H1 (cell line): ENCODE results near the gene CC2D1B. TPM values are rescaled to one million over a fixed set of nuclear protein-coding genes. Genes with fewer than 3 reads are reported as not detected.

Source experiments
- CTCF ChIA-PET: fragments of 300-600 bp; sonication (Branson Sonifier 250); formaldehyde crosslinking; loops from one replicate; lab custom pipeline; 2021; ENCODE audit not compliant: partially characterized antibody; lab: Charles Lee
- POLR2A ChIA-PET: fragments of 300-600 bp; sonication (Branson Sonifier 250); formaldehyde crosslinking; loops from one replicate; lab custom pipeline; 2021; ENCODE audit warnings: inconsistent platforms; ENCODE audit not compliant: partially characterized antibody; lab: Charles Lee
- DNase-seq, 2 experiments: peaks; one replicate each; pipeline versions ENCODE4 v3.0.0 to v3.0.0-alpha.2; 2010 to 2022; ENCODE audit warnings: low spot score in 2 of 2, low read depth in 1 of 2, mixed read lengths in 1 of 2
- FAIRE-seq: peaks from 2 replicates; lab custom pipeline; 2011; peaks lifted over from hg19 to GRCh38; lab: Jason Lieb, UNC
- H2AFZ ChIP-seq: 2 replicates; pipeline ENCODE4 v1.8.1; 2012; ENCODE audit warnings: low read length, inconsistent platforms
- H2AK5ac ChIP-seq: 2 replicates; pipeline ENCODE4 v1.6.1; 2013; ENCODE audit warnings: low read depth, low read length
- H2BK120ac ChIP-seq: replicated peaks from 2 replicates; pipeline ENCODE3; 2013; ENCODE audit warnings: low read depth, low read length, inconsistent platforms
- H2BK12ac ChIP-seq: 2 replicates; pipeline ENCODE4 v1.6.1; 2013; ENCODE audit warnings: low read depth, low read length
- H2BK15ac ChIP-seq: 2 replicates; pipeline ENCODE4 v1.6.1; 2013; ENCODE audit warnings: low read length
- H2BK20ac ChIP-seq: 2 replicates; pipeline ENCODE4 v1.6.1; 2013; ENCODE audit warnings: low read length
- H2BK5ac ChIP-seq: 2 replicates; pipeline ENCODE4 v1.6.1; 2013; ENCODE audit warnings: low read depth, low read length
- H3K14ac ChIP-seq: 2 replicates; pipeline ENCODE4 v1.6.1; 2013; ENCODE audit warnings: inconsistent platforms; ENCODE audit not compliant: insufficient read length
- H3K18ac ChIP-seq: 2 replicates; pipeline ENCODE4 v1.6.1; 2013; ENCODE audit warnings: low read length; ENCODE audit errors: extremely low read depth
- H3K23ac ChIP-seq: 2 replicates; pipeline ENCODE4 v1.6.1; 2013; ENCODE audit warnings: inconsistent platforms; ENCODE audit not compliant: insufficient read length
- H3K23me2 ChIP-seq: 2 replicates; pipeline ENCODE4 v1.6.1; 2013; ENCODE audit warnings: low read depth, low read length
- H3K27ac ChIP-seq: 2 replicates; pipeline ENCODE4 v1.6.1; 2011; ENCODE audit warnings: low read depth, low read length, inconsistent platforms
- H3K27me3 ChIP-seq, 4 experiments: replicated peaks in 1 of 4; 1 replicate in 1 of 4; 2 replicates in 3 of 4; pipeline versions ENCODE4 v1.6.1 to v1.8.1; 2011 to 2013; ENCODE audit warnings: low read length in 3 of 4, mild to moderate bottlenecking in 3 of 4, inconsistent platforms in 2 of 4, mixed read lengths in 2 of 4, moderate library complexity in 1 of 4; ENCODE audit not compliant: control insufficient read depth in 3 of 4, insufficient read depth in 3 of 4; ENCODE audit errors: extremely low read depth in 1 of 4
- H3K36me3 ChIP-seq, 4 experiments: 2 replicates each; pipeline versions ENCODE4 v1.6.1 to v1.8.1; 2011 to 2013; ENCODE audit warnings: mild to moderate bottlenecking in 4 of 4, low read length in 3 of 4, moderate library complexity in 2 of 4, control low read depth in 1 of 4, inconsistent platforms in 1 of 4; ENCODE audit not compliant: insufficient read depth in 4 of 4, control insufficient read depth in 2 of 4
- H3K4ac ChIP-seq: replicated peaks from 2 replicates; pipeline ENCODE3; 2013; ENCODE audit warnings: low read length, low read depth, mixed read lengths, inconsistent platforms; ENCODE audit not compliant: insufficient read length
- H3K4me1 ChIP-seq, 4 experiments: replicated peaks in 1 of 4; 1 replicate in 1 of 4; 2 replicates in 3 of 4; pipeline versions ENCODE4 v1.6.1 to v1.8.1; 2011 to 2013; ENCODE audit warnings: low read length in 3 of 4, inconsistent platforms in 2 of 4, mixed read lengths in 1 of 4; ENCODE audit not compliant: insufficient read depth in 4 of 4, control insufficient read depth in 3 of 4
- H3K4me2 ChIP-seq, 2 experiments: 2 replicates each; pipeline versions ENCODE4 v1.6.1 to v1.8.1; 2011 to 2013; ENCODE audit warnings: low read depth in 2 of 2, low read length in 2 of 2, control low read depth in 1 of 2, inconsistent platforms in 1 of 2, mild to moderate bottlenecking in 1 of 2; ENCODE audit not compliant: insufficient read depth in 1 of 2
- H3K4me3 ChIP-seq, 4 experiments: fragments of 200-600, 300-600 bp in 1 of 4; sonication (generic), shearing (Covaris generic), sonication (Bioruptor Twin) in 1 of 4; 2 replicates each; pipeline versions ENCODE4 v1.5.1 to v1.8.1; 2011 to 2016; ENCODE audit warnings: low read length in 4 of 4, low read depth in 3 of 4, control low read depth in 2 of 4, inconsistent platforms in 2 of 4, mild to moderate bottlenecking in 2 of 4, mixed read lengths in 1 of 4, moderate library complexity in 1 of 4; ENCODE audit not compliant: insufficient read depth in 2 of 4; ENCODE audit errors: extremely low read depth in 1 of 4
- H3K56ac ChIP-seq: replicated peaks from 2 replicates; pipeline ENCODE3; 2013; ENCODE audit warnings: low read depth, mild to moderate bottlenecking, mixed read lengths, low read length, inconsistent platforms; ENCODE audit not compliant: insufficient read length
- H3K79me1 ChIP-seq: 2 replicates; pipeline ENCODE4 v1.6.1; 2013; ENCODE audit warnings: low read depth, low read length, control low read depth
- H3K79me2 ChIP-seq, 2 experiments: 2 replicates each; pipeline versions ENCODE4 v1.6.1 to v1.8.1; 2012 to 2013; ENCODE audit warnings: low read length in 2 of 2, mild to moderate bottlenecking in 2 of 2, inconsistent platforms in 1 of 2; ENCODE audit not compliant: insufficient read depth in 2 of 2, control insufficient read depth in 1 of 2
- H3K9ac ChIP-seq, 4 experiments: replicated peaks in 1 of 4; 1 replicate in 1 of 4; 2 replicates in 3 of 4; pipeline versions ENCODE4 v1.6.1 to v1.8.1; 2011 to 2013; ENCODE audit warnings: low read depth in 3 of 4, low read length in 3 of 4, control low read depth in 2 of 4, mild to moderate bottlenecking in 2 of 4, moderate library complexity in 2 of 4, inconsistent platforms in 1 of 4; ENCODE audit errors: extremely low read depth in 1 of 4
- H3K9me3 ChIP-seq, 2 experiments: 2 replicates each; pipeline versions ENCODE4 v1.6.1 to v1.8.1; 2012 to 2013; ENCODE audit warnings: mild to moderate bottlenecking in 2 of 2, moderate library complexity in 2 of 2, control low read depth in 1 of 2, inconsistent platforms in 1 of 2, low read depth in 1 of 2, low read length in 1 of 2, mixed read lengths in 1 of 2; ENCODE audit not compliant: insufficient read depth in 2 of 2
- H4K20me1 ChIP-seq, 2 experiments: replicated peaks in 1 of 2; 2 replicates each; pipeline versions ENCODE3 to v1.8.1; 2011 to 2013; ENCODE audit warnings: inconsistent platforms in 2 of 2, low read length in 2 of 2, mild to moderate bottlenecking in 1 of 2; ENCODE audit not compliant: insufficient read depth in 2 of 2, control insufficient read depth in 1 of 2
- H4K5ac ChIP-seq: 2 replicates; pipeline ENCODE4 v1.6.1; 2013; ENCODE audit warnings: low read length, low read depth, mixed read lengths, inconsistent platforms; ENCODE audit not compliant: insufficient read length
- H4K8ac ChIP-seq: 2 replicates; pipeline ENCODE4 v1.8.0; 2013; ENCODE audit warnings: mild to moderate bottlenecking, moderate library complexity, low read length, inconsistent platforms; ENCODE audit not compliant: insufficient read depth; ENCODE audit errors: extremely low read depth
- H4K91ac ChIP-seq: replicated peaks from 2 replicates; pipeline ENCODE3; 2013; ENCODE audit warnings: low read length, mixed read lengths, inconsistent platforms; ENCODE audit not compliant: insufficient read length
- BCL11A ChIP-seq, 2 experiments: IDR thresholded peaks; one replicate each; pipeline ENCODE4 v1.6.1; 2011; ENCODE audit warnings: low read depth in 2 of 2, low read length in 2 of 2, mild to moderate bottlenecking in 2 of 2
- BRCA1 ChIP-seq: IDR thresholded peaks from 2 replicates; pipeline ENCODE4 v1.6.1; 2012; ENCODE audit warnings: low read depth, low read length, improper control_type of control experiment
- EGR1 ChIP-seq: IDR thresholded peaks from 2 replicates; pipeline ENCODE4 v1.6.1; 2011; ENCODE audit warnings: low read depth, low read length, borderline replicate concordance
- FOSL1 ChIP-seq: IDR thresholded peaks from 2 replicates; pipeline ENCODE4 v1.6.1; 2011; ENCODE audit warnings: mild to moderate bottlenecking, low read depth, low read length, moderate library complexity; ENCODE audit not compliant: insufficient read depth
- GTF2F1 ChIP-seq: IDR thresholded peaks from 2 replicates; pipeline ENCODE4 v1.6.1; 2012; ENCODE audit warnings: low read depth, low read length, improper control_type of control experiment, borderline replicate concordance
- HDAC6 ChIP-seq: IDR thresholded peaks from one replicate; pipeline ENCODE4 v1.7.1; 2012; ENCODE audit warnings: low read depth, mild to moderate bottlenecking, inconsistent platforms, low read length, moderate library complexity
- JUN ChIP-seq: IDR thresholded peaks from 2 replicates; pipeline ENCODE4 v1.6.1; 2011; ENCODE audit warnings: low read depth, mild to moderate bottlenecking, improper control_type of control experiment, low read length
- RAD21 ChIP-seq, 2 experiments: IDR thresholded peaks in 1 of 2; conservative IDR thresholded peaks in 1 of 2; 2 replicates each; pipeline ENCODE4 v1.6.1; 2011; ENCODE audit warnings: low read depth in 2 of 2, low read length in 2 of 2, improper control_type of control experiment in 1 of 2, inconsistent platforms in 1 of 2, mild to moderate bottlenecking in 1 of 2, moderate library complexity in 1 of 2
- RBBP5 ChIP-seq: IDR thresholded peaks from 2 replicates; pipeline ENCODE4 v1.7.1; 2012; ENCODE audit warnings: low read depth, mild to moderate bottlenecking, inconsistent platforms, low read length, moderate library complexity, borderline replicate concordance
- RFX5 ChIP-seq: IDR thresholded peaks from 2 replicates; pipeline ENCODE4 v1.6.1; 2011; ENCODE audit warnings: low read depth, low read length, improper control_type of control experiment, borderline replicate concordance
- RNF2 ChIP-seq: fragments of 200-900, 300-1000 bp; sonication (generic); IDR thresholded peaks from 2 replicates; pipeline ENCODE4 v1.7.1; 2016; ENCODE audit warnings: borderline replicate concordance, low read depth, mild to moderate bottlenecking, antibody characterized with exemption, low read length; ENCODE audit not compliant: poor library complexity, severe bottlenecking; ENCODE audit errors: missing control alignments
- SP4 ChIP-seq: IDR thresholded peaks from 2 replicates; pipeline ENCODE4 v1.6.1; 2012; ENCODE audit warnings: low read length, inconsistent platforms
- WGBS, 2 experiments: shearing (Covaris generic) in 1 of 2; methylation state at CpG; one replicate each; pipeline versions ENCODE4 v1.1.6 to v1.1.7; 2013 to 2015; ENCODE audit warnings: low lambda C conversion rate in 2 of 2, mixed read lengths in 2 of 2, inconsistent platforms in 1 of 2, low coverage in 1 of 2, missing lambda C conversion rate in 1 of 2; ENCODE audit not compliant: insufficient replicate concordance in 2 of 2, insufficient coverage in 1 of 2, insufficient read length in 1 of 2; ENCODE audit errors: extremely low coverage in 1 of 2, missing lambda C conversion rate in 1 of 2; 5-methylcytosine and 5-hydroxymethylcytosine counted together
- polyA plus RNA-seq, 7 experiments: library from polyadenylated mRNA; depleted of rRNA in 3 of 7; stranded (reverse) in 5 of 7; unstranded in 2 of 7; fragments of >200 nt in 5 of 7; fragments of 200-250 nt in 2 of 7; gene quantifications; 1 replicate in 5 of 7; 2 replicates in 1 of 7; 4 replicates in 1 of 7; pipeline versions ENCODE4 v1.2.1 to v1.2.3, GENCODE V29; 2011 to 2013; ENCODE audit warnings: missing spikeins in 2 of 7, mixed read lengths in 2 of 7
- total RNA-seq: library from RNA; stranded (reverse); fragmentation: NEBNext Ultra II Directional; extraction: Animal tissue kit (Norgen Biotek cat#: 25700); gene quantifications from 2 replicates; pipeline ENCODE4 v1.2.1, GENCODE V29; 2021

CC2D1B gene
- total and polyA plus RNA-seq, 2 of the 8 experiments (the other 6 are each of a cell fraction or from before 2014, with no cell fraction given), result 7.4 to 13.1 TPM

DNA sequence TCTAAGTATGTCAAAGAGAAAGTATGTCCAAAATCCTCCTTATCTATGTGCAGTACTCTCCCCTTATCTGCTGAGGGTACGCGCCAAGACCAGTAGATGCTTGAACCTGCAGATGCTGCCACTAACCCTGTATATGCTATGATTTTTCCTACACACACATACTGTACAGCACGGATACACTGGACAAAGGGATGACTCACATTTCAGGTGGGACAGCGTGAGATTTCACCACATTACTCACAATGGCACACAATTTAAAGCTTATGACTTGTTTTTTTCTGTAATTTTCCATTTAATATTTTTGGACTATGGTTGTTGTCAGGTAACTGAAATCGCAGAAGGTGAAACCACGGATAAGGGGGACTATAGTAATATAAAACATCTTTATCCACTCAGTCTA lies 34.1 kb upstream of the CC2D1B start:
- Histone ChIP-seq H2BK120ac (no peak overlapping the region), H3K9me3 (no peaks in the 10 kb centered on the region), H3K4ac (no peak overlapping the region), H4K8ac (no peak overlapping the region), H2AFZ (no peak overlapping the region), H2BK20ac (no peak overlapping the region), H3K4me2 (no peak overlapping the region), H3K18ac (no peak overlapping the region), H3K27me3 (no peaks in the 10 kb centered on the region; a peak in 1 of 7 replicates), H4K91ac (no peak overlapping the region), H2AK5ac (no peak overlapping the region), H2BK15ac (no peak overlapping the region), H2BK5ac (no peak overlapping the region), H3K4me1 (peaks cover 0 to 4% (median 0%) of the 10 kb centered on the region in 4 experiments; a peak in 1 of 7 replicates), H3K14ac (no peak overlapping the region), H4K20me1 (peaks cover 6 to 14% of the 10 kb centered on the region in 2 experiments), H4K5ac (no peak overlapping the region), H3K4me3 (no peak overlapping the region), H3K36me3 (peaks cover 30 to 61% (median 55%) of the 10 kb centered on the region in 4 experiments), H3K9ac (no peak overlapping the region), H3K56ac (no peak overlapping the region), H3K79me1 (peaks cover 5% of the 10 kb centered on the region; the same call in 1 of the 2 replicates), H3K23ac (no peak overlapping the region), H2BK12ac (no peak overlapping the region), H3K27ac (no peak overlapping the region), H3K79me2 (peaks cover 2 to 50% of the 10 kb centered on the region in 2 experiments; a peak in 3 of 4 replicates), H3K23me2 (peaks cover 5% of the 10 kb centered on the region; the same call in 1 of the 2 replicates)
- CTCF ChIA-PET, result interaction anchor here (1.1 kb wide), 1 partner anchor 19 kb away, joined by 3 read pairs; no protein-coding TSS in a partner anchor
- 90% methylated on average over 6 of the region's 6 CpGs; no CpG with 5 or more reads in 1 of the 2 experiments for WGBS, 2 experiments
- FAIRE-seq (no peak), DNase-seq (no peak)
- POLR2A ChIA-PET, result interaction anchor here (0.8 to 9.8 kb wide), 5 partner anchors 8 to 157 kb away, joined by 3 to 82 read pairs (median 7); no protein-coding TSS in a partner anchor
- TF ChIP-seq BCL11A (IDR thresholded peaks at IDR 0.05; ENCODE audit: low read depth in 2 of 2, low read length in 2 of 2), result no peak
- no peak for TF ChIP-seq HDAC6
- no peak for TF ChIP-seq SP4
- no peak for TF ChIP-seq RBBP5
- TF ChIP-seq RFX5, result no peak
- TF ChIP-seq RNF2, result no peak
- TF ChIP-seq GTF2F1, result no peak
- TF ChIP-seq JUN, result no peak
- no peak for TF ChIP-seq EGR1
- no peak for TF ChIP-seq RAD21 (IDR thresholded peaks at IDR 0.05 in 1 of 2, conservative IDR thresholded peaks at IDR 0.05 in 1 of 2; ENCODE audit: low read depth in 2 of 2, low read length in 2 of 2)
- TF ChIP-seq FOSL1, result no peak
- TF ChIP-seq BRCA1, result no peak
